Measurements from ENCODE around the gene FBH1. TPM values are rescaled to one million over a fixed set of nuclear protein-coding genes. Genes with fewer than 3 reads are reported as not detected.
A peak's percentile ranks its signal among the peaks of the same experiment; 100 is the strongest.

Gene FBH1
- total RNA-seq: 10 to 100 TPM; 30.9 to 63.6 TPM

DNA sequence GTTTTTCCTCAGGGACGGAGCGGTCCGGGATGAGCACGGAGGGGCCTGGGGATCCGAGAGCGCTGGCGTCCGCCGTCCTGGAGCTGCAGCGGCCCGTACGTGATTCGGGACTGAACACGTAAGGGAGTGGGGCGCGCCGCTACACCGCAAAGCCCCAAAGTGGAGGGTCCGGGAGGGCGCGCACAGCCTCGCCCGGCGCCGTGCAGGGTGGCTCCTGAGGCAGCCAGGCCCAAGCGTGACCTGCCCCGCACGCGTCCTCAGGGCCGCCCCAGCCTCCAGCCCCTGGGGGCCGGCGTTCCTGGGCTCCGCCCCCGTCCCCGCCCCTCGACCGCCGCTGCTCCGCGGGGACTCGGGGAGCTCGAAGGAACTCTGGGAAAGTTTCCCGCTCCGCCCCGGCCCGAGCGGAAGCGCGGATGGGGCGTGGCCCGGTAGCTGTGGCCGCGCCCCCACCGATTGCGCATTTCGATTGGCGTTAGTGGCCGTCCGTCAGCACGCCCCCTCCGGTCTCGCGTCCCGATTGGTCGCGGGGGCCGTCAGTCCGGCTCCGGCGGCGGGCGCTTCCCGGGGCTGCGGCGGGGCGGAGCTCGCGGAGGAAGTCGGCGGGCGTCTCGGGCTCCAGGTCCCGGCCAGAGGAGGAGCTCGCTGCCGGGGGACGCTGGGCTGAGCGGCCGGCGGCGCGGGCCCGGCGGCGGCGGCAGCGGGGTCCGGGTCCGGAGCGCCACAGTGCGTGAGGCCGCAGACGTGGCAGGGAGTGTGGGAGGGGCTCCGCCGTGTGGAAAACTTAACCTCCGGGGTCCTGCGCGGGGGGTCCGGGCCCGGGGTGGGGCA is at the start of gene FBH1, which contains the start of gene ANKRD16:
FBH1 (plus strand) TSS at position 620 of the 828 bp plus-strand sequence; CDS start at position 723, 103 bp downstream.
ANKRD16 (minus strand) TSS at position 270 of the 828 bp plus-strand sequence. CDS start 539 bp downstream, outside the sequence.
- peak within 1 kb of the TSS; percentile 35 to 69 for H3K4me3 ChIP-seq
- peaks cover 55% of the 10 kb centered on the region for H3K4me1 ChIP-seq
- intact Hi-C loops (cut with DNase I): no loop called here
- peak within 1 kb of the TSS; percentile 73 to 89 (median 84) for H3K27ac ChIP-seq
- WGBS, 2 donors: 0% methylated on average over 73 of the region's 109 CpGs; no CpG with 5 or more reads in 1 of the 2 donors
- peak; percentile 77 to 87 (median 81) for TF ChIP-seq POLR2A (IDR thresholded peaks at IDR 0.05)
- TF ChIP-seq CTCF (IDR thresholded peaks at IDR 0.05): peak in 1 of 7 experiments; percentile 17
- H3K27me3 ChIP-seq: no peaks in the 10 kb centered on the region
- DNase-seq: peak; percentile 98 to 99 (median 98)
- peak; percentile 94 for ATAC-seq
- H3K9me3 ChIP-seq: no peaks in the 10 kb centered on the region
- no peaks in the 10 kb centered on the region for H3K36me3 ChIP-seq (replicated peaks in 1 of 2; ENCODE audit: insufficient read depth in 1 of 2, low read depth in 2 of 2)

DNA sequence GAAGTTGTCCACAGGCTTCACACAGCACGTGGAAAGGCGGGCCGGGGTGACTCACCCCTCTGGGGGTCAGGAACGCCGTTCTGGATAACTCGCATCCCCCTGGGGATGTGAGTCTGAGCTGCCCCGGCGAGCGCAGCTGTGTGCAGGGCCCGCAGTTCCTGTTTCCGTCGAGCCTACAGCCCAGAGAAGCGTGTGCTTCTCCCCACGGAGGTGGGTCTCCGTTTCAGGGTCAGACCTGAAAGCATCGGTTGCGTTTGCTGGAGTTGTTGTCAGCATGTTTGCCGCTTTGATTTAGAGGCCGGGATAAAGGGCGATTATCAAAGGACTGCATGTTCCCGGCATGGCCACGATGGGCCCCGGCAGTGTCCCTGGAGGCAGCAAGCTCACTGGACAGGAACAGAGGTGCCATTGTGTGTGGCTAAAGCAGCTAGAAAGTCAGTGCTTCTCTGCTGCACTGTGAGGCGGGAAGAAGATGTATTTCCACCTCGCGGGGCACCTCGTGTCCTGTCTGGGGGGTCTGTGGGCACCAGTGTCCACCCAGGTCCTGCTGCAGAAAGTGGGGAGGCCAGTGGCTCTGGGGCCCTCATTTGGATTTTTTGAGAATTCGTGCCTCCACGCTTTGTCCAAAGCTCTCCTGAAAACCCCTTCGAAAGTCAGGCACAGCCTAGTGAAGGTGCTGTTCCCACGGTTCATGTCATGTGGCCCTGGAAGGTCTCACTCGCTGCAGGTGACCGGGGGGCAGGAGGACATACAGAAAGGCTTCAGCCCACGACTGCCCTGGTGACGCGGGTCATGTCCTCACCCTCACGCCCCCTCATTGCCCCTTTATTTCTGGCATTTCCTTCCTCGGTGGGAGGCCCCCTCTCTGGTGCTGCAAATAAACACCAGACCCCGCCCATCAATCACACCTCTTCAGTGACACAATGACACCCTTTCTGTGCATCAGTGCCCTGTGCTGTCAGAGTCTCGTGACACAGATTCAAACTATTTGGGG is 49.4 kb upstream of the FBH1 start:
- TF ChIP-seq CTCF (IDR thresholded peaks at IDR 0.05) (no peak), POLR2A (IDR thresholded peaks at IDR 0.05) (no peak)
- no peak overlapping the region for H3K4me3 ChIP-seq
- 51 to 57% methylated on average over 11 to 40 of the region's 40 CpGs for WGBS, 2 donors
- no peaks in the 10 kb centered on the region for H3K27me3 ChIP-seq
- H3K36me3 ChIP-seq (replicated peaks in 1 of 2; ENCODE audit: insufficient read depth in 1 of 2, low read depth in 2 of 2): no peaks in the 10 kb centered on the region
- H3K27ac ChIP-seq: peak overlapping the region in 1 of 4 donors; percentile 28
- H3K4me1 ChIP-seq: no peaks in the 10 kb centered on the region
- no peaks in the 10 kb centered on the region for H3K9me3 ChIP-seq
- DNase-seq: peak; percentile 16 to 29 (median 20)
- ATAC-seq: peak; percentile 66
- intact Hi-C loops (cut with DNase I): no loop called here

DNA sequence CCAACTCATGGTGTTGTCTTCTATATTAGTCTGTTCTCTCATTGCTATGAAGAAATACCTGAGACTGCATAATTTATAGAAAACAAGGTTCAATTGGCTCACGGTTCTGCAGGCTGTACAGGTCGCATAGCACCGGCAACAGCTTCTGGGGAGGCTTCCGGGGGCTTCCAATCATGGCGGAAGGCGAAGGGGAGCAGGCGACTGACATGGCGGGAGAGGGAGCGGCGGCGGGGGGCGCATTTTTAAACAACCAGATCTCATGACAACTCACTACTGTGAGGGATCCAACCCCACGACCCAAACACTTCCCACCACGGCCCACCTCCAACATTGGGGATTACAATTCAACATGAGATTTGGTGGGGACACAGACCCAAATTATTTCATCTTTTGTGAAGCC is 48.1 kb upstream of the FBH1 start:
- DNase-seq (no peak), ATAC-seq (no peak)
- WGBS, 2 donors: 89 to 91% methylated on average over 14 of the region's 14 CpGs
- Histone ChIP-seq H3K4me1 (no peaks in the 10 kb centered on the region), H3K36me3 (replicated peaks in 1 of 2; ENCODE audit: insufficient read depth in 1 of 2, low read depth in 2 of 2) (no peaks in the 10 kb centered on the region), H3K4me3 (no peak overlapping the region), H3K9me3 (no peaks in the 10 kb centered on the region), H3K27me3 (no peaks in the 10 kb centered on the region), H3K27ac (no peak overlapping the region)
- intact Hi-C loops (cut with DNase I): no loop called here
- TF ChIP-seq POLR2A (IDR thresholded peaks at IDR 0.05): no peak
- no peak for TF ChIP-seq CTCF (IDR thresholded peaks at IDR 0.05)

- Histone ChIP-seq H3K36me3 (replicated peaks in 1 of 2; ENCODE audit: insufficient read depth in 1 of 2, low read depth in 2 of 2) (no peaks in the 10 kb centered on the region), H3K4me3 (no peak overlapping the region), H3K9me3 (no peaks in the 10 kb centered on the region), H3K4me1 (no peaks in the 10 kb centered on the region), H3K27ac (no peak overlapping the region), H3K27me3 (no peaks in the 10 kb centered on the region)
- DNase-seq: no peak
- intact Hi-C loops (cut with DNase I): no loop called here
- WGBS, 2 donors: 57 to 70% methylated on average over 4 of the region's 4 CpGs
- TF ChIP-seq POLR2A (IDR thresholded peaks at IDR 0.05): no peak
- no peak for TF ChIP-seq CTCF (IDR thresholded peaks at IDR 0.05)
- no peak for ATAC-seq
Measured at GRCh38 chr10:5843686-5844344, 46.2 kb upstream of the FBH1 start.

All from body of pancreas (tissue), 4 donors.